Muscle layer of duodenum (tissue), 2 donors: ENCODE data around the gene SLC22A23.

Experiments used
- H3K27ac ChIP-seq: one replicate; pipeline ENCODE4 v1.7.0; 2013; ENCODE audit warnings: mild to moderate bottlenecking, low read length
- H3K27me3 ChIP-seq: one replicate; pipeline ENCODE4 v1.7.0; 2013; ENCODE audit warnings: low read depth, mild to moderate bottlenecking, control low read depth, low read length
- H3K36me3 ChIP-seq, 2 donors: one replicate each; pipeline ENCODE4 v1.7.0; 2013; ENCODE audit warnings: low read length in 2 of 2, control low read depth in 1 of 2, mild to moderate bottlenecking in 1 of 2; ENCODE audit not compliant: insufficient read depth in 2 of 2, control insufficient read depth in 1 of 2
- H3K4me1 ChIP-seq, 2 donors: one replicate each; pipeline ENCODE4 v1.7.0; 2013; ENCODE audit warnings: low read length in 2 of 2, mild to moderate bottlenecking in 2 of 2, control low read depth in 1 of 2, moderate library complexity in 1 of 2; ENCODE audit not compliant: insufficient read depth in 2 of 2, control insufficient read depth in 1 of 2
- H3K4me3 ChIP-seq, 2 donors: one replicate each; pipeline ENCODE4 v1.7.0; 2013; ENCODE audit warnings: low read length in 2 of 2, low read depth in 1 of 2, mild to moderate bottlenecking in 1 of 2
- H3K9me3 ChIP-seq, 2 donors: one replicate each; pipeline ENCODE4 v1.7.0; 2013; ENCODE audit warnings: low read length in 2 of 2, control low read depth in 1 of 2, mild to moderate bottlenecking in 1 of 2; ENCODE audit not compliant: control insufficient read depth in 1 of 2
- donor health status: healthy.

Gene SLC22A23

GRCh38 chr6:3425574-3425973 lies 31.3 kb downstream of the SLC22A23 start:
- peaks cover 4 to 9% of the 10 kb centered on the region in 2 donors for H3K4me1 ChIP-seq
- H3K27ac ChIP-seq = no peak overlapping the region
- H3K36me3 ChIP-seq = no peaks in the 10 kb centered on the region
- no peaks in the 10 kb centered on the region for H3K9me3 ChIP-seq
- H3K27me3 ChIP-seq = no peaks in the 10 kb centered on the region
- no peak overlapping the region for H3K4me3 ChIP-seq

GRCh38 chr6:3424185-3424927 lies 32.5 kb downstream of the SLC22A23 start:
- no peaks in the 10 kb centered on the region for H3K27me3 ChIP-seq
- H3K4me3 ChIP-seq = no peak overlapping the region
- no peaks in the 10 kb centered on the region for H3K36me3 ChIP-seq
- no peaks in the 10 kb centered on the region for H3K9me3 ChIP-seq
- peaks cover 4 to 9% of the 10 kb centered on the region in 2 donors for H3K4me1 ChIP-seq
- H3K27ac ChIP-seq = no peak overlapping the region

- H3K36me3 ChIP-seq = no peaks in the 10 kb centered on the region
- H3K27ac ChIP-seq = no peak overlapping the region
- H3K9me3 ChIP-seq = no peaks in the 10 kb centered on the region
- H3K4me1 ChIP-seq = peaks cover 4 to 9% of the 10 kb centered on the region in 2 donors
- no peak overlapping the region for H3K4me3 ChIP-seq
- H3K27me3 ChIP-seq = no peaks in the 10 kb centered on the region
Measured at GRCh38 chr6:3423439-3424184, 33.2 kb downstream of the SLC22A23 start.

- no peak overlapping the region for H3K27ac ChIP-seq
- peaks cover 4 to 5% of the 10 kb centered on the region in 2 donors for H3K4me1 ChIP-seq
- H3K36me3 ChIP-seq = no peaks in the 10 kb centered on the region
- H3K9me3 ChIP-seq = no peaks in the 10 kb centered on the region
- H3K4me3 ChIP-seq = no peak overlapping the region
- H3K27me3 ChIP-seq = no peaks in the 10 kb centered on the region
Measured at GRCh38 chr6:3422435-3423070, 34.3 kb downstream of the SLC22A23 start.

- Histone ChIP-seq H3K4me1 (peaks cover 0 to 4% of the 10 kb centered on the region in 2 donors), H3K36me3 (no peaks in the 10 kb centered on the region), H3K4me3 (no peak overlapping the region), H3K9me3 (no peaks in the 10 kb centered on the region), H3K27ac (no peak overlapping the region), H3K27me3 (no peaks in the 10 kb centered on the region)
Measured at GRCh38 chr6:3421791-3422434, 34.9 kb downstream of the SLC22A23 start.

GRCh38 chr6:3421143-3421542 lies 35.7 kb downstream of the SLC22A23 start:
- no peak overlapping the region for H3K27ac ChIP-seq
- no peaks in the 10 kb centered on the region for H3K36me3 ChIP-seq
- peaks cover 0 to 4% of the 10 kb centered on the region in 2 donors for H3K4me1 ChIP-seq
- no peak overlapping the region for H3K4me3 ChIP-seq
- H3K27me3 ChIP-seq = no peaks in the 10 kb centered on the region
- H3K9me3 ChIP-seq = no peaks in the 10 kb centered on the region

GRCh38 chr6:3419624-3420272 lies 37.1 kb downstream of the SLC22A23 start:
- H3K4me3 ChIP-seq = no peak overlapping the region
- no peaks in the 10 kb centered on the region for H3K9me3 ChIP-seq
- H3K4me1 ChIP-seq = peaks cover 0 to 4% of the 10 kb centered on the region in 2 donors
- H3K27me3 ChIP-seq = no peaks in the 10 kb centered on the region
- H3K27ac ChIP-seq = no peak overlapping the region
- no peaks in the 10 kb centered on the region for H3K36me3 ChIP-seq

GRCh38 chr6:3418496-3419060 lies 38.3 kb downstream of the SLC22A23 start:
- H3K4me1 ChIP-seq = peaks cover 0 to 4% of the 10 kb centered on the region in 2 donors
- no peaks in the 10 kb centered on the region for H3K36me3 ChIP-seq
- H3K4me3 ChIP-seq = no peak overlapping the region
- no peak overlapping the region for H3K27ac ChIP-seq
- no peaks in the 10 kb centered on the region for H3K9me3 ChIP-seq
- H3K27me3 ChIP-seq = no peaks in the 10 kb centered on the region

- Histone ChIP-seq H3K27ac (no peak overlapping the region), H3K4me3 (no peak overlapping the region), H3K27me3 (no peaks in the 10 kb centered on the region), H3K36me3 (peaks cover 3% of the 10 kb centered on the region in 2 donors), H3K4me1 (peaks cover 0 to 3% of the 10 kb centered on the region in 2 donors), H3K9me3 (no peaks in the 10 kb centered on the region)
Measured at GRCh38 chr6:3417473-3417872, 39.4 kb downstream of the SLC22A23 start.

GRCh38 chr6:3415490-3415889 lies 41.4 kb downstream of the SLC22A23 start:
- Histone ChIP-seq H3K27me3 (no peaks in the 10 kb centered on the region), H3K27ac (no peak overlapping the region), H3K36me3 (peaks cover 3% of the 10 kb centered on the region in 2 donors), H3K4me1 (no peaks in the 10 kb centered on the region), H3K9me3 (no peaks in the 10 kb centered on the region), H3K4me3 (no peak overlapping the region)
